ENCODE results near the gene SERPINC1.
"Not testable (repeated sequence)": the region's sequence is repeated elsewhere in the genome, so short reads cannot be mapped to it uniquely, and the experiment has no call there.

The SERPINC1 gene

DNA sequence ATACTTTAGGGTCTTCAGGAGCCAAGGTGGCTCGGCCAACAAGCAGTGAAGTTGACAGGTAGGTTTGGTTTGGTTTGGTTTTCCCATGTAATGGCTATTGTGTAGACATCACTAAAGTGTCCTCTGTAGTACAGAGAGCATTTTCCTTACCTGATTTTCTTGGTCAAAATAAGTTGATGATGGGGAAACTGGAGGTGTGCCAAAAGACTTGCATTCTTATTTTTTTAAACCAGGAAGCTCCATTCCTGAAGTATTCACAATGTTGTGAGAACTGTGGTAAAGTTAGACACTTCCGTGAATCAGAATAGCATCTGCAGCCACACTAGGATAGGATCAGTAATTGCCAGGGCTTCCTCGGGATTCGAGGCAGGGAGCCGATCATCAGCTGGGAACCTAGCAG is 46.0 kb downstream of the SERPINC1 start:
- H3K36me3 Mint-ChIP-seq = peaks cover 42% of the 10 kb centered on the region
- ATAC-seq = no peak
- no peak overlapping the region for H3K4me3 Mint-ChIP-seq
- no peaks in the 10 kb centered on the region for H3K27me3 Mint-ChIP-seq
- no peaks in the 10 kb centered on the region for H3K9me3 Mint-ChIP-seq
- peak overlapping the region; percentile 11 for H3K27ac Mint-ChIP-seq
- peaks cover 37% of the 10 kb centered on the region for H3K4me1 Mint-ChIP-seq

GRCh38 chr1:173870252-173871075 is 46.7 kb downstream of the SERPINC1 start:
- H3K9me3 Mint-ChIP-seq = no peaks in the 10 kb centered on the region
- ATAC-seq = no peak
- H3K27me3 Mint-ChIP-seq = no peaks in the 10 kb centered on the region
- peaks cover 44% of the 10 kb centered on the region for H3K4me1 Mint-ChIP-seq
- peak overlapping the region; percentile 11 for H3K27ac Mint-ChIP-seq
- H3K36me3 Mint-ChIP-seq = peaks cover 42% of the 10 kb centered on the region
- H3K4me3 Mint-ChIP-seq = no peak overlapping the region

- Mint-ChIP-seq H3K27me3 (no peaks in the 10 kb centered on the region), H3K27ac (peak overlapping the region; percentile 84), H3K36me3 (peaks cover 54% of the 10 kb centered on the region), H3K9me3 (no peaks in the 10 kb centered on the region), H3K4me3 (peak overlapping the region; percentile 95), H3K4me1 (peaks cover 58% of the 10 kb centered on the region)
- no peak for ATAC-seq
These were observed 48.1 kb downstream of the SERPINC1 start for GRCh38 chr1:173869021-173869359.

DNA sequence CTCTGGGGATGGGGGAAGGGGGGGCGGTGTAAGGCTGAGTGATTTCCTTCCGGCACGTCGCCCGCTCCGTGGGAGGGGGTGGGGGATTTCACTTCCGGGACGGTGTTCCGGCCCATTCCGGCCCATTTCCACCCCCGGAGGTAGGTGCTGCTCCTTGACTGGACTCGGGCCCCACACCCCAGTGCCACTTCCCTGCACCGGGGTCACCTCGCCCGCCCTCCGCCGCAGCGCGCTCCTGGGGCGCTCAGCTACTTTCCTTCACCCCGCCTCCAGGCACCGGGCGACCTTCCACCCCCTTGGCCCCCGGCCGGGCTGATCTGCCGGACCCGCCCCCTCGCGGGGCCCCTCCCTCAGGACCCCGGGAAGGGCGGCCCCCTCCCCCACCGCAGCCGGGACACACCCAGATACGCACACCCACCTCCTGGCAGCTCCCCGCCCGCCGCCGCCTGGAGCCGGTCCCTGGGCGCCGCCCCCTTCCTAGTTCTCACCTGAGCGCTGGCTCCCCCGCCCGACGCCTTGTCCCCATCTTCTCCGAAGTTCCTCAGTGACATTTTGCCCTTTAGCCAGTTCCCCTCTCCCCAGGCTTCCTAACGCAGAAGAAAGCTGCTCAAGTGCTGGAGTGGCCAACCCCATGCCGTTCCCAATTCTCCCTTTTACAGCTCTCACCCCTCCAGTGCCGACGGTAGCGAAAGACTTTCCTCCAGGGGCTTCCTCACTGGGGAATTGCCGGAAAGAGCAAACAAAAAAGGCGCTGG is 48.7 kb downstream of the SERPINC1 start, which contains the start of gene ZBTB37:
Gene ZBTB37 (plus strand): TSS at position 115 of the 755 bp plus-strand sequence. CDS start 1,846 bp downstream, outside the sequence.
- Mint-ChIP-seq H3K4me3 (peak within 1 kb of the TSS; percentile 95), H3K27ac (peak within 1 kb of the TSS; percentile 84), H3K9me3 (no peaks in the 10 kb centered on the region), H3K27me3 (no peaks in the 10 kb centered on the region), H3K4me1 (peaks cover 62% of the 10 kb centered on the region), H3K36me3 (peaks cover 57% of the 10 kb centered on the region)
- ATAC-seq = peak; percentile 87

DNA sequence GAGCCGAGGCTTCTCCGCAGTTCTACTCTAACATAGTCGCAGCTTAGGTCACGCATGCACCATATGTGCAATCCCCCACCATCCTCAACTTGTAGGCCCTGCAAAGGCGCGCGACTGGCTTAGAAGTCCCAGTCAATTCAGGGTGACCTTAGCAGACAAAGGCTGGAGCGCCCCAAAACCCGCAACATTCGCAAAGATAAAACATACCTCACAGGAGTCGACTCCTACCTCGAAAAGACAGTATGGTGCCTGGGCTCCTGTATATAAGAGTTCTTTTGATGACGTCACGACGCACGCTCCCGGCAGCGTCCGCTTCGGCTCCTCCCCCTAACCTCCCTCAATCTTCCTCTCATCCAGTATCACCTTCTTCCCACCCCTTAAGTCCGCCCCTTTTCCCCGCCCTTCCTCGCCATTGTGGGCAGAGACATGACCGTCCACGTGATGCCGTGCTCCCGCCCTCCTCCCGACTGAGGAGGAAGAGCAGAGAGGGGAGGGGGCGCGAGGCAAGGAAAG is 49.3 kb downstream of the SERPINC1 start, which contains the start of gene GAS5:
Gene GAS5 (minus strand): TSS at position 237 of the 513 bp plus-strand sequence.
- Mint-ChIP-seq H3K27ac (peak within 1 kb of the TSS; percentile 84), H3K27me3 (no peaks in the 10 kb centered on the region), H3K4me1 (peaks cover 63% of the 10 kb centered on the region), H3K9me3 (no peaks in the 10 kb centered on the region), H3K4me3 (peak within 1 kb of the TSS; percentile 95), H3K36me3 (peaks cover 59% of the 10 kb centered on the region)
- peak; percentile 93 for ATAC-seq

DNA sequence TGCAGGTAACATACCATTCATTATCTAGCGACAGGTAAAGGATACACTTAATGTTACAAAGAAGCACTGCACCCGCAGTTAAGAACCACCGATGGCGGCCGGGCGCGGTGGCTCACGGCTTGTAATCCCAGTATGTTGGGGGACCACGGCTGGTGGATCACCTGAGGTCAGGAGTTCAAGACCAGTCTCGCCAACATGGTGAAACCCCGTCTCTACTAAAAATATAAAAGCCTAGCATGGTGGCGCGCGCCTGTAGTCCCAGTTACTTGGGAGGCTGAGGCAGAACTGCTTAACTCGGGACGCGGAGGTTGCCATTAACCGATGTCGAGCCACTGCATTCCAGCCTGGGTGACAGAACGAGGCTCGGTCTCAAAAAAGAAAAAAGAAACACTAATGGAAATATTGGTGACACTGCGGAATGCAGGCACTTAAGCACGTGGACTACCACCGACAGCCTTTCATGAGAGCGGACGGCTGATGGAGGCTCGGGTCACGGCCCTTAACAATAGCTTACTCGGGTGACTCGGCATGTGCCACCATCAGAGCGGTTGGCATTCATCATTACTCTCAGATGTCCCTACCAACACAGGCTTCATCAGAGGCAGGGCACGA is 49.9 kb downstream of the SERPINC1 start:
- Mint-ChIP-seq H3K9me3 (no peaks in the 10 kb centered on the region), H3K27me3 (no peaks in the 10 kb centered on the region), H3K27ac (peak overlapping the region; percentile 84), H3K4me3 (peak overlapping the region; percentile 95), H3K36me3 (peaks cover 59% of the 10 kb centered on the region), H3K4me1 (peaks cover 68% of the 10 kb centered on the region)
- no peak for ATAC-seq

DNA sequence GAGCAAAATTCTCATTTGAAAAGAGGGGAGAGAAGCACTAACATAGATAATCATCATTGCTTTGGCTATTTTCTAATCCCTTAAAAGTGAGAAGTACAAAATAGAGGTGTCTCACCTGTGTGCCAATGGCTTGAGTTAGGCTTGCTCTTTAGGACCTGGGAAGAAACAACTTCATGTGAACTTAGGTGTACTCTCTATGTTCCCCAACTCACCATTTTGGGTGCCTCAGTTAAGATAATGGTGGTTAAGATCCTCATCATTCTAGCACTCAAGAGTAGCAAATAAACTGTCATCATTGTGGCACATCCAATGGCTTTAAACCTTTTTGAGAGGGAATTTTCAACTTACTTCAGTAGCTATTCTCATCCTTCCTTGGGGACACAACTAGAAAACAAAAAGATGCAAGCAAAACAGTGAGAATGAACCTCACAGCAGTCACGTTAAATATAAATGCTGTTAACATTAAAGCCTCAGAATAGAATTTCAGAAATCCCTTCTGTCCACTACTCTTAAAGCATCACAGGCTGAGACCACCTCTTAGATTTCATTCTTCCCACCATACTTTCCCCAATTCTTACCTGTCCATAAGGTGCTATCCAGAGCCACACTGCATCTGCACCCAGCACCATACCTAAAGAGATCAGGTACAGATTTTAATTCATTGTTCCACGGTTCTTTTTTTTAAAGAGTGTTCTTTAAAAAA is 50.6 kb downstream of the SERPINC1 start:
- H3K36me3 Mint-ChIP-seq = peaks cover 62% of the 10 kb centered on the region
- no peaks in the 10 kb centered on the region for H3K27me3 Mint-ChIP-seq
- no peaks in the 10 kb centered on the region for H3K9me3 Mint-ChIP-seq
- H3K4me3 Mint-ChIP-seq = peak overlapping the region; percentile 95
- no peak for ATAC-seq
- H3K4me1 Mint-ChIP-seq = peaks cover 65% of the 10 kb centered on the region
- peak overlapping the region; percentile 84 for H3K27ac Mint-ChIP-seq

- peaks cover 58% of the 10 kb centered on the region for H3K36me3 Mint-ChIP-seq
- no peaks in the 10 kb centered on the region for H3K9me3 Mint-ChIP-seq
- H3K4me3 Mint-ChIP-seq = peak overlapping the region; percentile 95
- peaks cover 57% of the 10 kb centered on the region for H3K4me1 Mint-ChIP-seq
- no peaks in the 10 kb centered on the region for H3K27me3 Mint-ChIP-seq
- peak overlapping the region; percentile 84 for H3K27ac Mint-ChIP-seq
- no peak for ATAC-seq
These were observed 51.5 kb downstream of the SERPINC1 start for GRCh38 chr1:173865468-173866164.

GRCh38 chr1:173864179-173864867 is 52.8 kb downstream of the SERPINC1 start:
- Mint-ChIP-seq H3K27me3 (no peaks in the 10 kb centered on the region), H3K4me3 (peak overlapping the region; percentile 95), H3K4me1 (peaks cover 49% of the 10 kb centered on the region), H3K9me3 (no peaks in the 10 kb centered on the region), H3K36me3 (peaks cover 61% of the 10 kb centered on the region), H3K27ac (peak overlapping the region; percentile 84)
- ATAC-seq = no peak

DNA sequence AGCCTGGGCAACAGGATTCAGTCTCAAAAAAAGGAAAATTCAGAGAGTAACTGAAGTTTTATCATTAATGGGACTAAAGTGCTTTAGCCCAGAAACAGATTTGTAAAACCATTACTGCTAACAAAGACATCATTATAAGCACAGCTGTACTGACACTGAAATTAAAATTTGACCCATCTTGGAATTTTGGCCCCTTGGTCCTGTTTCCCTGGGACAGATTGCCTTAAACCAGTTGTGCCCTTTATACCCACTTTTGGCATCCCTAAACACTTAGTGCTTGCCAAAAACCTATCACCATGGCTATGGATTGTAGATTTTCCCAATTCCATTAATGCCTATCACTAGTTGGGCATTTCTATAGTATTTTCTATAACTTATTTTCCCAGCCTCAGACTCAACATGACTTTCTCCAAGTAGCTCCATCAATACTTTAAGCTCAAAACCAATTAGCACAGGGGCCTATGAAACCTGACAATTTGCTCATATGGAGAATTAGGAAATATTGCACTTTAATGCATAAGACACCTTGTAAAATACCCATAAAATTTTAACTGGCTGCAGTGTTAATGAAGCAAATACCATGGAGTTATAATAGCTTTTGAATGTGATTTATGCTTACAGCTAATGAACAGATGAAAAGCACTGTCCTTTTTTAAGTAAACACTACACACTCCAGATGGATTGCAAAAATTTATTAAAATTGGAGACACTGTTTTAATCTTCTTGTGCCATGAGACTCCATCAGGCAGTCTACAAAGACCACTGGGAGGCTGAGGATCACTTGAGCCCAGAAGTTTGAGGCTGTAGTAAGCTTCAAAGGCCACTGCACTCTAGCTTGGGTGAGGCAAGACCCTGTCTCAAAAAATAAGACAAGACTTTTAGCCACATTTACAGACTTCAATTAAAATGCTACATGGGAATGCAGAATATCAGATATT is 53.6 kb downstream of the SERPINC1 start:
- Mint-ChIP-seq H3K27me3 (no peaks in the 10 kb centered on the region), H3K9me3 (no peaks in the 10 kb centered on the region), H3K4me3 (peak overlapping the region; percentile 44), H3K4me1 (peaks cover 49% of the 10 kb centered on the region), H3K27ac (peak overlapping the region; percentile 84), H3K36me3 (peaks cover 61% of the 10 kb centered on the region)
- no peak for ATAC-seq

DNA sequence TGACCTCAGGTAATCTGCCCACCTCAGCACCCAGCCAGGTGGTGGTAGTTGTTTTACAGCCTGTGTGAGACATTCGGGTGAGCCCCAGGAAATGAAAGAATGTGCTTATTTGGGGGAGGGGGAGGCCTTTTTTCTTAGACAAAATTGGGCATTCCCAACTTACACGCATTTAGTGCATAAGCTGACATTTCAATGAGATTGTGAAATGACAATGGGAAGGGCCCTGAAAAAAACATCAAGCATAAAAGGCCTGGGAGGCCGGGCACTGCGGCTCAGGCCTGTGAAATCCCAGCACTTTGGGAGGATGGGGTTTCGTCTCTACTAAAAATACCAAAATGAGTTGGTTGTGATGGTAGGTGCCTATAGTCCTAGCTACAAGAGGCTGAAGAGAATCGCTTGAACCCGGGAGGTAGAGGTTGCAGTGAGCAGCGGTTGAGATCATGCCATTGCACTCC is 54.3 kb downstream of the SERPINC1 start:
- Mint-ChIP-seq H3K4me1 (peaks cover 49% of the 10 kb centered on the region), H3K36me3 (peaks cover 61% of the 10 kb centered on the region), H3K9me3 (no peaks in the 10 kb centered on the region), H3K27ac (peak overlapping the region; percentile 84), H3K4me3 (peak overlapping the region; percentile 31), H3K27me3 (no peaks in the 10 kb centered on the region)
- no peak for ATAC-seq

DNA sequence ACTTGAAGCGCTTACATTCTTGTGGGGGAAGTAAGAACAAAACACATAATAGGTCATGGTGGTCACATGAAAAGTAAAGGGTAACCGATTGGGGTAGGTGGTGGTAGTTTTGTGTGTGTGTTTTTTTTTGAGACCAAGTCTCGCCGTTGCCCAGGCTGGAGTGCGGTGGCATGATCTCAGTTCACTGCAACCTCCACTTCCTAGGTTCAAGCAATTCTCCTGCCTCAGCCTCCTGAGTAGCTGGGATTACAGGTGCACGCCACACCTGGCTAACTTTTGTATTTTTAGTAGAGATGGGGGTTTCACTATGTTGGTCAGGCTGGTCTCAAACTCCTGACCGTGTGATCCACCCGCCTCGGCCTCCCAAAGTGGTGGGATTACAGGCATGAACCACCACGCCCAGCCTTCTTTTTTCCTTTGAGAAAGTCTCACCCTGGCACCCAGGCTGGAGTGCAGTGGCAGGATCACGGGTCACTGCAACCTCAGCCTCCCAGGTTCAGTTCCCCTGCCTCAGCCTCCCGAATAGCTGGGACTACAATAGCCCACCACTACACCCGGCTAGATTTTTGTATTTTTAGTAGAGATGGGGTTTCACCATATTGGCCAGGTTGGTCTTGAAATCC is 54.9 kb downstream of the SERPINC1 start:
- H3K4me3 Mint-ChIP-seq = peak overlapping the region; percentile 31

More for the DNA sequence above, 54.9 kb downstream of the SERPINC1 start:
- not testable (repeated sequence) for H3K27me3 Mint-ChIP-seq, H3K9me3 Mint-ChIP-seq
- H3K27ac Mint-ChIP-seq = peak overlapping the region; percentile 84
- peak; percentile 46 for ATAC-seq
- H3K4me1 Mint-ChIP-seq = peaks cover 49% of the 10 kb centered on the region
- peaks cover 60% of the 10 kb centered on the region for H3K36me3 Mint-ChIP-seq

All from stimulated activated memory B cell treated with anti-CD40 and anti-IgM and Interleukin-4, amounts not matched to agents 10 μg/mL and 1 μg/mL and 100 μg/mL, for 72 hours (primary cell).